CD1c-positive myeloid dendritic cell (primary cell): ENCODE results near the gene ADA.
A peak's percentile ranks its signal among the peaks of the same experiment; 100 is the strongest.

Source experiments
- DNase-seq: peaks from one replicate; pipeline ENCODE4 v3.0.0-alpha.2; 2016; ENCODE audit errors: extremely low spot score

ADA gene

DNA sequence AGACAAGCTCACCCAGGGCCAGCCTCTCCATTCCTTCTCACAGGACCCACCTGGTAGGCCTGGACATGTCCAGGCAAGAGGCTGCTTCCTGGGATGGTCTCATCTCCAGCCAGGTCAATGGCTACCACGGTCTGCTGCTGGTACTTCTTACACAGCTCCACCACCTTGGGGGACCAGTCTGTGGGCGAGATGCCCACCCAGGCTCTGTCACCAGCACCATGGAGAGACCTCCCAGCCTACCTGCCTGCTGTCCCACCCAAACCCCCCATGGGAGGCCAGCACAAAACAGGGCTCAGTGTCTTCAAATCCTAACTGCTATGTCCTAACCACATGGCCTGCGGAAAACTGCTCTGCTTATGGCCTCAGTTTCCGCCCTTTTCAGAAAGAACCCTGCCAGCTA is 27.3 kb downstream of the ADA start:
- no peak for DNase-seq

DNA sequence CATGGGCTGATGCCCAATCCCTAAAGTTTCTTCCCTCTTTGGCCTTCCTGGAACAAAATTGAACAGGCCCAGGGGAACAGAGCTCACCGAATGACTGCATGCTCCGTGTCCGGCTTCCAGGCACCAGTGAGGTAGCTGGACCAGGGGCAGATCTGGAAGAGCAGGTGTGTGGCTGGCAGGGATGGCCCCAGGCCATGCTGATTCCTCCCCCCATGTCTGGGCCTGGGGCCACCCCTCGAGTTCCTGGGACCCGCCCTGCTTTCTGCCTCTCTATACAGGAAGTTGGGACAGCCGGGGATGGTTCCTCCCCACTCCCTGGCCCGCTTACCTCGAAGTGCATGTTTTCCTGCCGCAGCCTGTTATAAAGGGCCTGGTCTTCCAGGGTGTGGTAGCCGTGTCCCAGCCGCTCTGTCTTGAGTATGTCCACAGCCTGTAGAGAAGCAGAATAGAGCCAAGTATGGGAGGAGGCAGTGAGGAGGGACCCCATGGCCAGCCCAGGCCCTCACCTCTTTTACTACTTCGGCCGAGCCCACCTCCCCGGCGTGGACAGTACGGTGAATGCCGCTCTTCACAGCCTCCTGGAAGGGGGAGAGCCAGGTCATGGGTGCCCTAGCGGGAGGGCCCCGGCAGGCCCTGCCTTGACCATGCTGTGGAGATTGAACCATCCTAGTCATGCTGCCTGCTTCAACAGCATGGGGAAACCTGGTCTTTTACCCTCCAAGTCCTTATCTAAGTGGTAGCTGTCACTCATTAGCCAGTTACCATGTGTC is 28.8 kb downstream of the ADA start:
- DNase-seq: no peak

DNA sequence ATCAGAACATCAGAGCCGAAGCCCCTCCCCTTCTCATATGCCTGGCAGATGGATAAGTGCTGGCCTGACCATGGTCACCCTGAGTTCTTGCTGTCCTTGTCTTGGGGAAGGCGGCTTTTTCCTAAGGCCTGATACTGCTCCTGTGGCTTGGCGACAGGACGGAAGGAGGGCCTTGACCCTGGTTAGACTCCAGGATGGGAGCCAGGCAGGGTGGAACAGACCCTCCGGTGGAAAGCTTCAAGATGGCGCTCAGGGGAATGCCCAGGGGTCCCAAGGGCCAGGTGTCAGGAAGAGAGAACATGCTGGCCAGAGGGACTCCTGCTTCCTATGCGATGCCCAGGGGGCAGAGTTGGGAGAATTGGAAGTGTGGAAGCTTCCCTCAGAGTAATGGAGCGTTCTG is 29.6 kb downstream of the ADA start:
- DNase-seq: no peak

DNA sequence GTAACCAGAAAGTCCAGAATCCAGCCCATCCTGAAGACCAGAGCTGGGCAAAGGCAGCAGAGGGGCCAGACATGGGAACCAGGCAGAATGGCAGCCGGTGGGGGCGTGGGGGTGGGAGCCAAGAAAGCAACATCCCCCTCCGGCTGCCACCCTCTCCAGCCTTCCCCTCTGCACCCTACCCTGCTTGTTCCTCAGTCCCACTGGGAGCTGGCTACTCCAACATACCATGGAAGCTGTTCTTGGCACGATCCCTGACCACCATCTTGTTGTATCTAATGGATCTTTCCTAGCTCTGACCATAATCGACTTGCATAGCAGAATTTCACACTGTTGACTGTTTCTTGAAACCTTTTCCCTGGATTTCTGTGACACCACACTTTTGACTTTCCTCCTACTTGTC is 30.2 kb downstream of the ADA start:
- DNase-seq: no peak

DNA sequence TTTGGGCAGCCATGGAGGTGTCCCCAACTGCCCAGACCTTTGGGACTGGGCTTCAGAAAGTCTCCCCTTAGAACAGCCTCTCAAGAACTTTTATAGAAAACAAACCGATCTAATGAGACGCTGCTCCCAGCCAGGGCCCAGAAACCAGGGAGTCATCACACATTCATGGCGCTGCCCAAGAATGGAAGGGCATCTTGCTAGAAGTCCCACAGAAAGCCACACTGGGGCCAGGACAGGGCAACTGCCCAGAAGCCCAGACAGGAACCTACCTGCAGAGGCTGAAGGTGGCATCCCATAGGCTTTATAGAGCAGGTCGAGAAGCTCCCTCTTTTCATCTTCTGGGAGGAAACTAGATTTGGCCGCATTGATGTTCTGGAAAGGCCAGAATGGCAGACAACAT is 31.5 kb downstream of the ADA start:
- no peak for DNase-seq

DNA sequence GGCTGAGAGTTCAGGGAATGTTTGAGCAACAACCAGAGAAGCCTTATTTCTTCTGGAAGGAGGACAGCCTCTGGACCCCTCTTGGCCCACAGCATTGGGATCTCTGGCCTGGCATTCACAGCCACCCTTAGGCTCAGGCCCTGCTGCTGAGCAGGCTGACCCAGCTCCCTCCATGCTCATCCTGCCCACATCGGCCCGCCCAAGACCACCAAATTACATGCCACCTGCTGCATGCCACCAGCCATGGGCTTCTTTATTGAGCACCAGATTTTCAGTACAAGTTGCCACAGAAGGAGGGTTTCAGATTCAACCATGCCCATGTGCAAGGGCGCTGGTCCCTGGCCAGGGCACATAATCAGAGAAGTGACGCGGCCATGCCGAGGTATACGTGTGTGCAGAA is 32.2 kb downstream of the ADA start:
- DNase-seq: no peak

DNA sequence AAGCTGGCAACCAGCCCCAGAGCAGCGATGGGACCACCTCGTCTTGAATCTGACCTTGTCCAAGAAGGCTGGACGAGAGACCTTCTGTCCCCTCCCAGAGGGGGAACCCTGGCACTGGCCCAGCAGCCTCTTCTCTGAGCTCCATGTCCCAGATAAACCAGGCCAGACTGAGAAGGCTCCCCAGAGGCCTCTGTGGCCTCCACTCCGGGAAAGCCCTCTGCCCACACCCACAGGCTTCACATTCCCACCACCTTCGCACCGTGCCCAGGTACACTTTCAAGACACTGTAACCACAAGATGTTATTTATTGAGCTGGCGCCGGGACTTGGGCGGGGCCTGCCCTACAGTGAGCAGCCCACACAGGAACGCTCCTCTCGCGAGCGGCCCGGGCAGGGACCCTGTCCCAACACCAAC is 33.2 kb downstream of the ADA start:
- DNase-seq: no peak

DNA sequence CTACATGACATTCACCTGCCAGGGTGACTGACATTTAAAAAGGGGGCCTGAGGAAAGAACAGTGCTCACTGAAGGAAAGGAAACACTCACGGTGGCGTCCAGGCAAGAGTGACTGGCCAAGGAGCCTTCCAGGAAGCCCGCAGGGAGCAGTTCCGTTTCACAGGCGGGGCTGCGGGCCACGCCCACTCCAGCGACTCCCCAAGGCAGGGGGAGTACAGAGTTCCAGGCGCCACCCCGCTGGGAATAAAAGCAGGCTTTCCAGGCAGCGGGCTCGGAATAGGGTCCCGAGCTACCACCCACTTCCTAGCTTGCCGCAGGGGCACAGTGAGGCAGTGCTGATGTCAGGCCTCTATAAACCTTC is 34.9 kb downstream of the ADA start:
- DNase-seq: no peak

DNA sequence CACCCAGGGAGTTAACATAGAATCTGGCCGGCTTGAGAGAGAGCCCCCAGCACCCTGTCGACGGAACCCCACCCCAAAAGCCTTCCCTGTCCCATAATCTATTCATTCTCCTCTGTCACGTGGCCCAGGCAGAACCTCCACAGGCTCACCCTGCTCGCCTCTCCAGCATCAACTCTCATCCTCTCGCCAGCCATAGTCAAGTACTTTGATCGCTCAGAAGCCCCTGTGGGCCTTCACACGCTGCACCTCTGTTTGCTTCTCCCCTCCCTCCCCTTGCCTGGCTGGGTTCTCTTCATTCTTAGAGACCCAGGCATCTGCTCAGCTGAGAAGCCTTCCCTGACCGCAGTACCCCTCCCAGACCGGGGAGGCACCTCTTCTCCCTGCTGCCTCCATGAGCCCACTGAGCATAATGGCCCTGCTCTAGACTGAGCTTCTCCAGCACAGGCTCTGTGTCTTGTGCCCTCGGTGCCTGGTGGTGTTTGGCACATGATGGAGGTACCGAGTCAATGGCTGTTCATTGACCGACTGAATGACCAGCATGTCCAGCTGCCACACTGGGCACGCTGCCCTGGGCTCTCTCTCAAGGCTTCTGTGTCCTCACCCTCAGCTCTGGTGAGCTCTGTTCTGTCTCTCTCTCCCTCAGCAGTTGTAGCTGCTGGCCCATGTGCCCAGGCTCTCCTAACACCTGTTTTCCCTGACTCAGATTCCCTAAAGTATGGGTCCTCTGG is 35.5 kb downstream of the ADA start:
- no peak for DNase-seq

DNA sequence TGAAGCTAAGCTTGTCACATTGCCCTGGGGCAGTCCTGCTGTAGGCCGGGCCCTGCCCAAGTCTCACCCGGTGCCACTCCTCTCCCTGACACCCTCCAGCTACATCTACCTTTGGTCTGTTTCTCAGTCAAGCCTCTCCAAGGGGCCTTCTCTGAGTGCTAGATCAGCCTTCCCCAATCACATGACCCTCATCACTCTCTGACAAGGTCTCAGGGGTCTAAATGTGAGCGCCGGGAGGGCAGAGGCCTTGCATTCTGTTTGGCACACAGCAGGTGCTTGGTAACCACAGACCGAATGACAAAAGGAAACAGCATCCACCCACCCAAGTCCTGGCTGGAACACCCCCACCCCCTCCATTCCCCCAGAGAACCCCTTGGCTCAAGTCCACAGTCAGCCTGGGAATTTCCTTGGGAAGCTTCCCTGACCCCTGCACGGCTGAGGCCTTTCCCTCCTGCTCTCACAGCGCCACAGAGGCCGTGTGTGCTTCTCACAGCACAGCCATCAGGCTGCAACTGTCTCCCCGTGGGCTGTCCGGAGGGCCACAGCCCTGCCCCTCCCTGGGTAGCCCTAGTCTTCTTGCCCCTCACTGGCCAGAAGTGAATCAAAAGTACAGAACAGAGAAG is 36.2 kb downstream of the ADA start:
- DNase-seq: no peak

DNA sequence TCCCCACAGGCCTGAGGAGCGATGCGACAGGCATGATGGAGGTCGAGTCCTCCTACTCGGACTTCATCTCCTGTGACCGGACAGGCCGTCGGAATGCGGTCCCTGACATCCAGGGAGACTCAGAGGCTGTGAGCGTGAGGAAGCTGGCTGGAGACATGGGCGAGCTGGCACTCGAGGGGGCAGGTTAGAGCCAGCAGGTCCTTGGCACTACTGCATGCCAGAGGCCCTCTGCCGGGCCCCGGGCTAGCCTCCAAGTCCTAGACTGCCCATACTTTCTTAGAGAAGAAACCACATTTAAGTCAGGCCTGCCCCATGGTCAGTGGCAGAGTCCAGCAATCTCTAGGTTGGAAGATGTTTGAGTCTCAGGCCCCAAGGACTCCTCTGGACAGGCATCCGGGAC is 37.0 kb downstream of the ADA start:
- DNase-seq: no peak

DNA sequence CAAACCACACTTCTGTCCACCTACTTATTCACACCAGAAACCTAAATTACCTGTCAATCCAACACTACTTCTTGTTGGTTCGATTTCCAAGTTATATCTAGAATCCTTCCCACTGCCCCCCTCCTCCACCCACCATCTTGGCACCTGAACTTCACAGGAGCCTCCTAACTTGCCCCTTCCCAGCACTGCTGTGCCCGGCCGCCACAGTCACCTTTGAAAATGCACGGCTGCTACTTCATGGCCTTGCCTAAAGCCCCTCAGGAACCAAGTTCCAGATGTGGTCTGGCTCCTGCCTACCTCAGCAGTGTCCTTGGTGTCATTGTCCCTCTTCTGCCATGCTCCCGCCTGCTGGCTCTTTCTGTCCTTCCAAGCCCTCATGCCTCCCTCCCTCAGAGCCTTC is 37.9 kb downstream of the ADA start:
- DNase-seq: no peak

DNA sequence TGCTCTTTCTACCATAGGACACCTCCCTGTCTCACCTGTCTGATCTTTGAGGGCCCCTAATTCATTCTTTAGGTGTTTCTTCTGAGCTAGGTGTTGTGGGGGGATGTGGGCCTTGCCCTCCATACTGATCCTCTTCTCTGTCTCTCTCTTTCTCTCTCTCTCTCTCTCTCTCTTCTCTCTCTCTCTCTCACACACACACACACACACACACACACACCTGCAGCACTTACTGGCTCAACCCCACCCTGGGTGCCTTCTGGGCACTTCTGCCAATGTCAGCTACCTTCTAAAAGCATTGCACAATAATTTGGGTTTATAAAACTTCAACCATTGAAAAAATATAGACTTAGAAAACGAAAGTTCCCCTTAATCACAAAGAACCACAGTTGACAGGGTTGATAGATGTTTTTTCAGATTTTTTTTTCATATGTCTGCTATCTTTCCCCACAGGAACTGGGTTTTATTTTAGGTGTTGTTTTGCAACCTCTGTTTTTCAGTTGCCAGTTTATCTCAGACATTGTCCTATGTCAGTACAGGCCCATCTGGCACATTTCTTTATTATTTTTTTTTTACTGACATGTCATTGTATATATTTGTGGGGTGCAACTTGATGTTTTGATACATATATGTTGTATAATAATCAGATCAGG is 41.1 kb downstream of the ADA start:
- DNase-seq: peak; percentile 25

DNA sequence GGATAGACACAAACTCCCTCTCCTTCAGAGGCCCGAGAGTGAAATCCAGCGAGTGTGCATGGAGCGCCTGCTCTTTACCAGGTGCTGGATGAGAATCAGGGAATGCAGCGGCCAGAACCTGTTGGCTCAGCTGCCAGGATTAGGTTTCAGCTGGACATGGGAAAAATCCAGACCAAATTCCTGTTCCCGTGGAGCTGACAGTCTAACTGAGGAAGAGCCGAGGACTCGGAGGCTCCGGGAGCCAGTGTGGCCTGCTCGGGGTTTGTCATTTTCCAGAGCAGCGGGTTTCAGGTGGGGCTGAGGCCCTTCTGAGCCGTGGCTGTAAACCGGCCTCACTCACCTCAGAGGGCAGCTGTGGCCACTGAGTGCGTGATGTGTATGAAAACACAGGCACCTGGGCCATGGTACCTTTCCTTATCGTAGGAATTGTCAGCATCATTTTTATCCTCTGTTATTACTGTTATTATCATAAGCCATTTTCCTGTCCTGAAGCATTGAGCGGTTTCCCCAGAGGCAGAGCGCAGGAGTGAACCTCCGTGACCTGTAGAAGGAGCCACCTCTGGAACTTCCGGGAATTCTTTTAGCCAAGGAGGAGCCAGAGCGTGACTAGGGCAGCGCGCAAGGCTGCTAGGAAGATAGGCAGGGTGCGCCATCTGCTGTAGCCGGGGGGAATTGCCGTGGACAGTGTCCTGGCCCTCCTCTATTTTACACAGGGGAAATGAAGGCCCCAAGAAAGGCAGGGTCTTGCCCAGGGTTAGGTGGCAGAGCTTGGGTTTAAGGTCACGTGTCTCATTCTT is 41.8 kb downstream of the ADA start:
- peak; percentile 90 for DNase-seq

DNA sequence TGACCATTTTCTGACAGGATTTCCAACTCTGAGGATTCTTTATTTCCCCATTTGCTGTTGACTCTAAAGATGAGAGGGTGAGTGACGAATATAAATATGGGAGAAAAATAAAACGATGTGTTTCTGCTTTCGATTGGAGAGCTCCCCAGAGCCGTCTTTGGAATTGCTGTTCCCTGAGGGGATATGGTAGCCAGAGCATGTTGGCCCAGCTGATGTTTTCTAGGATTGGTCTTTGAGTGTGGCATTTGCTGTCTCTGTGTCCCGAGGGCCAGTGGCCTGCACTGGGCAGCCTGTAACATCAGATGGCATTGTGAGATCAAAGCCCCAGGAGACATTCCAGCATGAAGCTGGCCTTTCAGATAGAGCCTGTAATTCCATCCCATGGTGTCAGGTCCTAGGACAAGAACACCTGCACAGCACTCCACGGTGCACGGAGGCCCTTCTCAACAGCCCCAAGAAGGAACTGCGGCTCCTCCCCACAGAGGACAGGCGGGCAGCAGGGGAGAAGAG is 42.4 kb downstream of the ADA start:
- no peak for DNase-seq

DNA sequence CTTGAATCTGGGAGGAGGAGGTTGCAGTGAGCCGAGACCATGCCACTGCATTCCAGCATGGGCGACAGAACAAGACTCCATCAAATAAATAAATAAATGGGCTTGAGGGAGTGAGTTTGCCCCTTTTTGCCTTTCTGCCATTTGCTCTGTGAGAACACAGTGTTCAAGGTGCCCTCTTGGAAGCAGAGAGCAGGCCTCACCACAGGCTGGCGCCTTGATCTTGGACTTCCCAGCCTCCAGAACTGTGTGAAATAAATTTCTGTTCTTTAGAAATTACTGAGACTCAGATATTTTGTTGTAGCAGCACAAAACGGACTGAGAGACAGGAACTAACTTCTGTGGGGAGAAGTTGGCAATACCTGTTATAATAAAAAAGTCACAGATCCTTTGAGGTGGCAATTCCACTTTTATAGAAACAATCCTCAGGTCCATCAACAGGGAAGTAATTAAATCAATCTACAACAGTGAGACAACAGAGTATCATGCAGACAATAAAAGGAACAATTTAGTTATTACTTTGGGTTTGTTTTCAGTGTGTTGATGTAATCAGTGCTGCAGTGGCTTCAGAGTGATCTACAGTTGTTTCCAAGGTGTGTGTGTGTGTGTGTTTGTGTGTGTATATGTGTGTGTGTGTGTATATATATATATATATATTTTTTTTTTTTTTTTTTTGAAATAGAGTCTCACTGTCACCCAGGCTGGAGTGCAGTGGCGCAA is 44.6 kb downstream of the ADA start:
- DNase-seq: no peak

DNA sequence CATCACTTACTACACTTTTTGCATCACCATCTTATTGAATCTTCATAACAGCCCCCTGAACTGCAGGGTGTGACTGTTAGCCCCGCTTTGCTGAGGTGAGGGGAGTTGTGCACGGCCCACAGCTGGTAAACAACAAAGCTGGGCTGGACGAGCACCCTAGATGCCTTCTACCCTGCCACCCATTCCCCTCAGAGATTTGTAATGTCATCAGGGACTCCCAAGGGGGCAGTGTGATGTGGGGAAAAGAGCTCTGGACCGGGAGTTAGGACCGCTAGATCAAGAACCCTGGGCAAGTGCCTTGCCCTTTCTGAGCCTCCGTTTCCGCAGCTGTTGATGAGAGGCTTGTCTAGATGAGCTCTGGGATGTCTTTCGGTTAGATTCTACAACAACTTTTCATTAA is 48.2 kb downstream of the ADA start:
- DNase-seq: no peak

DNA sequence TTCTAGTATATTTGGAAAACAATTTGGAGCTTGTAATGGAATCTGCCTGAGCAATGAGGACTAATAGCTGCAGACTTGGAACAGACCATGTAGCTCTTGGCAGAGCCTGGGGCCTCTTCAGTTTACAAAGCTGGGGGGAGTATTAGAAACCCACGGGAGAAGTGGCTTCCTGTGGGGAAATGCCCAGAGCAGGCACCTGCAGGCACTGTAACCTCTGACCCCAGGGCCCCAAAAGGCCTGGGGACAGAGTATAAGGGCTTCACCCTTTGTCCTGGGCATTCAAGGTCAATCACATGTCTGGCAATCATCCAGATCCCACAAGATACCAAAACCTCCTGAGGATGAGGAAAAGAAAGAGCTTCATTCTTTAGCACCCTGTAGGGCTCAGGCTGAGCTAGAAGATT is 49.7 kb downstream of the ADA start:
- DNase-seq: no peak

DNA sequence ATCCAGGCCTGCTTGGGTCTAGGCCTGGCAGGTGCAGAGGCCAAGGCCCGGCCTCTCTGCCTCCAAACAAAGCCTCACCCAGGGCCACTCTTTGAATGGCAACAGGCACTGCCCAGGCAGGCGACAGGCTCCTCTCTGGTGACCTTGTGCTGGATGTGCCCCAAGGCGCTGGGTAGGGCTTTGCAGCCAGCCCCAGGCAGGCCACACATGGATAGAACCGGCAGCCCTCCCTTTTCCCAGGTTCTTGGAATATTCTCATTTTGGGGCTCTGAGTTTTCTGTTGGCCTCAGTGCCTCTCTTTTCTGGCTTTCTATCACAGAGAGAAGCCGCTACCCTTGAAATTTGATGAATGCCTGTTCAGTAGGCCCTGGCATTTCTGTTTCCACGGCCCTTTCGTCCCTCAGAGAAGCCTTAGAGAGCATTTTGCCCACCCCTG is 50.2 kb downstream of the ADA start:
- no peak for DNase-seq

DNA sequence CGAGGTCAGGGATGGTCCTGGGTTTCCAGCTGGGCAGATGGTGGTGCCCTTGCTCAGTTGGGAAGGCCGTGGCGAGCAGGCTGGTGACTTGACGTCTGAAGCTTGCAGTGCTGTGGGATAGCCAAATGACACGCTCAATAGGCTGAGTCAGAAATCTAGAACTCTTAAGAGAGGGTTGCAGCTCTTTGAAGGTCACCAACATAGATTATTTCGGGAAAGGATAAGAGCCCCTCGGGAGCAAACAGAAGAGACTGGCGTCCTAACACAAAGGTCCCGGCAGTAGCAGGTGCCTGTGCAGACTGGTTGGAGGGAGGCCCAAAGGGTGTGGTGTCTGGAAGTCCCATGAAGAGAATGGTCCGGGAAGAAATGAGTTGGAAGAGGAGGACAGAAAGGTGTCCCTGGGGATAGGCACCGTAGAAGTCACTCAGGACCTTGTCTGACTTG is 50.7 kb downstream of the ADA start:
- no peak for DNase-seq

DNA sequence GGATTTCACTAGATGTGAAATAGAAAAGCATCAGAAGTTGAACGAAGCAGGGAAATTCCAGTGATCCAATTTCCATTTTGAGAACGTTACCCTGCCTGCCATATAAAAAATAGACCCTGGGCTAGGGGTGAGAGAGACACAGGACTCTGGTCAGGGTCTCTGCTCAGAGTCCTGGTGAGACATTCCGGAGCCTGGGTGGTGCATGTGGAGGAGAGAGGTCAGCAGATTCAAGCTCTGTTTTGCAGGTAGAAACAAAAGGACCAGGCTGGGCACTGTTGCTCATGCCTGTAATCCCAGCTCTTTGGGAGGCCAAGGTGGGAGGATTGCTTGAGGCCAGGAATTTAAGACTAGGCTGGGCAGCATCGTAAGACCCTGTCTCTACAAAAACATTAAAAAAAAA is 51.2 kb downstream of the ADA start:
- DNase-seq: no peak
